DND-41 (cell line): ENCODE data around the gene ITGA2.

ENCODE experiments used
- ATAC-seq: fragments of 200-7000 bp; cut with Tn5 transposase; 3 replicates; pipeline ENCODE4 v1.9.1; 2021; ENCODE audit warnings: low read depth; ENCODE audit not compliant: insufficient read depth
- DNase-seq: peaks from one replicate; pipeline ENCODE4 v3.0.0-alpha.2; 2020
- H2AFZ ChIP-seq: 2 replicates; pipeline ENCODE4 v1.6.0; 2012; ENCODE audit warnings: low read depth, low read length
- H3K27ac ChIP-seq: 2 replicates; pipeline ENCODE4 v1.5.1; 2012; ENCODE audit warnings: low read length, inconsistent platforms
- H3K27me3 ChIP-seq: fragments of 200-600 bp; sonication (generic); 2 replicates; pipeline ENCODE4 v1.6.0; 2012; ENCODE audit warnings: low read length, mild to moderate bottlenecking, inconsistent platforms; ENCODE audit not compliant: insufficient read depth, poor library complexity
- H3K36me3 ChIP-seq: 2 replicates; pipeline ENCODE4 v1.5.1; 2012; ENCODE audit warnings: low read length, inconsistent platforms; ENCODE audit not compliant: insufficient read depth
- H3K4me1 ChIP-seq: 2 replicates; pipeline ENCODE4 v1.5.1; 2012; ENCODE audit warnings: mild to moderate bottlenecking, low read length; ENCODE audit not compliant: insufficient read depth
- H3K4me2 ChIP-seq: 2 replicates; pipeline ENCODE4 v1.6.0; 2012; ENCODE audit warnings: mild to moderate bottlenecking, moderate library complexity, low read length, inconsistent platforms; ENCODE audit not compliant: insufficient read depth
- H3K4me3 ChIP-seq, 2 experiments: fragments of 200-600 bp in 1 of 2; shearing (Covaris generic) in 1 of 2; 2 replicates each; pipeline ENCODE4 v1.5.1; 2012 to 2016; ENCODE audit warnings: inconsistent platforms in 2 of 2, low read length in 2 of 2, mild to moderate bottlenecking in 2 of 2, low read depth in 1 of 2, moderate library complexity in 1 of 2
- H3K79me2 ChIP-seq: 2 replicates; pipeline ENCODE4 v1.6.0; 2012; ENCODE audit warnings: low read length, inconsistent platforms; ENCODE audit not compliant: insufficient read depth
- H3K9ac ChIP-seq: 2 replicates; pipeline ENCODE4 v1.6.0; 2012; ENCODE audit warnings: low read depth, mild to moderate bottlenecking, inconsistent platforms, low read length, moderate library complexity
- H3K9me3 ChIP-seq: 2 replicates; pipeline ENCODE4 v1.5.1; 2012; ENCODE audit warnings: low read length, moderate library complexity, mild to moderate bottlenecking, inconsistent platforms; ENCODE audit not compliant: insufficient read depth, severe bottlenecking
- H4K20me1 ChIP-seq: 2 replicates; pipeline ENCODE4 v1.6.0; 2012; ENCODE audit warnings: low read length; ENCODE audit not compliant: insufficient read depth
- EZH2 ChIP-seq: IDR thresholded peaks from 3 replicates; pipeline ENCODE4 v1.6.1; 2012; ENCODE audit warnings: borderline replicate concordance, low read depth, mild to moderate bottlenecking, moderate library complexity, low read length, inconsistent platforms; ENCODE audit not compliant: severe bottlenecking
- TF ChIP-seq, protein P1 (sequence below): IDR thresholded peaks from 2 replicates; pipeline ENCODE4 v1.5.1; 2012; ENCODE audit warnings: borderline replicate concordance, low read length, moderate library complexity, mild to moderate bottlenecking; ENCODE audit not compliant: poor library complexity, severe bottlenecking; ENCODE audit errors: extremely low read depth

ITGA2 gene

DNA sequence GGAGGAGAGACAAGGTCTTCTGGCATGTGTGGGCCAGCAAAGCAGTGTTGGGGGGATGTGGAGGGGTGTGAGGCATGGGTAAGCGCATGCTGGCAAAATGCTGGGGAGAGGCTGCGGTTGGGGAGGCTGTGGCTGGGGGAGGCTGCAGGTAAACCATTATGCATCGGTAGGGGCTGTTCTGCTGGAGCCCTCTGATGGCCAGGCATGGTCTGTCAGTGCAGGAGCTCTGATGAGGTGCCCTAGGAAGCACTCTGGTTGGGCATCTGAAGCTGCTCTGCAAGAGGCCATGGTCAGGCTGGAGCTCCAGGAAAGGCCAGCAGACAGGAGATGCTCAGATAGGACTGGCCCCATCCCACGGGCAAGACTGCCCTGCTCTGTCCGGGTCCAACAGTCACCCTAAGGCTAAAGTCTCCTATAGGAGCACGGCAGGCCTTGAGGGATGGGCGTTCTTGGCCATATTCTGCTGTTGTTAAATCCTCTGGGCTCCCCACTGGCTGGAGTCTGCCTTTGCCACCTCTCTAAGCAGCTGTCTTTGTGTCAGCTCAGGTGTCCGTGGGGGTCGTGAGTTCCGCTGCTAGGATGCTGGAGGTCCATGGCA is 28.7 kb downstream of the ITGA2 start:
- TF ChIP-seq, protein P1, sequence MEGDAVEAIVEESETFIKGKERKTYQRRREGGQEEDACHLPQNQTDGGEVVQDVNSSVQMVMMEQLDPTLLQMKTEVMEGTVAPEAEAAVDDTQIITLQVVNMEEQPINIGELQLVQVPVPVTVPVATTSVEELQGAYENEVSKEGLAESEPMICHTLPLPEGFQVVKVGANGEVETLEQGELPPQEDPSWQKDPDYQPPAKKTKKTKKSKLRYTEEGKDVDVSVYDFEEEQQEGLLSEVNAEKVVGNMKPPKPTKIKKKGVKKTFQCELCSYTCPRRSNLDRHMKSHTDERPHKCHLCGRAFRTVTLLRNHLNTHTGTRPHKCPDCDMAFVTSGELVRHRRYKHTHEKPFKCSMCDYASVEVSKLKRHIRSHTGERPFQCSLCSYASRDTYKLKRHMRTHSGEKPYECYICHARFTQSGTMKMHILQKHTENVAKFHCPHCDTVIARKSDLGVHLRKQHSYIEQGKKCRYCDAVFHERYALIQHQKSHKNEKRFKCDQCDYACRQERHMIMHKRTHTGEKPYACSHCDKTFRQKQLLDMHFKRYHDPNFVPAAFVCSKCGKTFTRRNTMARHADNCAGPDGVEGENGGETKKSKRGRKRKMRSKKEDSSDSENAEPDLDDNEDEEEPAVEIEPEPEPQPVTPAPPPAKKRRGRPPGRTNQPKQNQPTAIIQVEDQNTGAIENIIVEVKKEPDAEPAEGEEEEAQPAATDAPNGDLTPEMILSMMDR: no peak
- TF ChIP-seq EZH2: no peak
- no peak overlapping the region for H3K4me3 ChIP-seq
- no peak overlapping the region for H3K27ac ChIP-seq
- DNase-seq (no peak), ATAC-seq (no peak; the same call in 2 of the 3 replicates)
- no peaks in the 10 kb centered on the region for H3K79me2 ChIP-seq
- H2AFZ ChIP-seq: no peak overlapping the region
- H3K4me1 ChIP-seq: no peaks in the 10 kb centered on the region
- H3K36me3 ChIP-seq: no peaks in the 10 kb centered on the region
- H3K9me3 ChIP-seq: no peaks in the 10 kb centered on the region
- H3K4me2 ChIP-seq: no peak overlapping the region
- H3K9ac ChIP-seq: no peak overlapping the region
- no peaks in the 10 kb centered on the region for H4K20me1 ChIP-seq
- no peaks in the 10 kb centered on the region for H3K27me3 ChIP-seq

DNA sequence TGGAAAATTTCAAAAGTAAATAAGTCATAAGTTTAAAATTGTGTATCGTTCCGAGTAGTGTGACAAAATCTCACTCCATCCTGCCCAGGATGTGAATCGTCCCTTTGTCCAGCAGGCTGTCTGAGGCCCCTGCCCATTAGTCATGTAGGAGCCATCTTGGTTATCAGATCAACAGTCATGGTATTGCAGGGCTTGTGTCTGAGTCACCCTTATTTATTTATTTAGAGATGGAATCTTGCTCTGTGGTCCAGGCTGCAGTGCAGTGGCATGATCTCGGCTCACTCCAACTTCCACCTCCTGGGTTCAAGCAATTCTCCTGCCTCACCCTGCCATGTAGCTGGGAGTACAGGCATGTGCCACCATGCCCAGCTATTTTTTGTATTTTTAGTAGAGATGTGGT is 30.2 kb downstream of the ITGA2 start:
- Histone ChIP-seq H3K4me3 (no peak overlapping the region), H3K79me2 (no peaks in the 10 kb centered on the region), H2AFZ (no peak overlapping the region), H3K9ac (no peak overlapping the region), H3K27me3 (no peaks in the 10 kb centered on the region), H4K20me1 (no peaks in the 10 kb centered on the region), H3K36me3 (no peaks in the 10 kb centered on the region), H3K27ac (no peak overlapping the region), H3K4me1 (no peaks in the 10 kb centered on the region), H3K9me3 (no peaks in the 10 kb centered on the region), H3K4me2 (no peak overlapping the region)
- TF ChIP-seq, protein P1: no peak
- TF ChIP-seq EZH2: no peak
- no peak for DNase-seq
- ATAC-seq: no peak

DNA sequence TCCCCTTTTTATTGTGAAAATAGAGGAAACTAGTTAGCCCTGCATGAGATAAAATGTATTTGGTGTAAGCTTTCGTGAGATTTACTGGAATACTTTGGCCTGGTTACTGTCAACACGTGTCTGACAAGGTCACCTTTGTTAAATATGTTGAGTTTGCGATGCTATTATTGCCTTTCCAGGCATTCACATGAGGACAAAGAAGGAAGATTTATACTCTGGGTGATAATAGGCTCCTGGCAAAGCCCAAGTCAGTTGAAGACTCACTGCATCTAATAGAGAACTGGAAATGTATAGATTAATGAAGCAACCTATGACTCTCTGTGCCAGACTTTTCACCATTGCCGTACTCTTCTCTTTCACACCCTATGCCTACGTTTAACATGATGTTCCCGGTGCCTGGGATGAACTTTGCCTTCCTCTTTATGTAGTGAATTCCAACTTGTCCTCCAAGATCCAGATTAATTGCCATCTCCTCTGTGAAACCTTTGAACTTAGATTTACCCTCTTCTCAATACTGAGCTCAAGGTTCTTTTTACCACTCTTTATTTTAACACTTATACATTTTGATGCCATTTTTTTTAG is 33.9 kb downstream of the ITGA2 start:
- Histone ChIP-seq H4K20me1 (no peaks in the 10 kb centered on the region), H2AFZ (no peak overlapping the region), H3K36me3 (no peaks in the 10 kb centered on the region), H3K4me2 (no peak overlapping the region), H3K79me2 (no peaks in the 10 kb centered on the region), H3K4me3 (no peak overlapping the region), H3K4me1 (peaks cover 7% of the 10 kb centered on the region), H3K9me3 (no peaks in the 10 kb centered on the region), H3K27ac (no peak overlapping the region), H3K27me3 (no peaks in the 10 kb centered on the region), H3K9ac (no peak overlapping the region)
- DNase-seq (no peak), ATAC-seq (no peak)
- TF ChIP-seq EZH2: no peak
- TF ChIP-seq, protein P1: no peak
